Psoas muscle (tissue), 8 donors: ENCODE data around the gene IL1R1. TPM values are rescaled to one million over a fixed set of nuclear protein-coding genes. Genes with fewer than 3 reads are reported as not detected.
A peak's percentile ranks its signal among the peaks of the same experiment; 100 is the strongest.

ENCODE experiments used
- ATAC-seq, 4 donors: fragments of 200-7000 bp; cut with Tn5 transposase; one replicate each; pipeline ENCODE4 v1.9.1; 2020; ENCODE audit warnings: moderate library complexity in 3 of 4, mild to moderate bottlenecking in 2 of 4
- DNase-seq, 2 donors: peaks; one replicate each; pipeline ENCODE4 v3.0.0-alpha.2; 2020
- H3K27ac ChIP-seq: fragments of 200-600 bp; one replicate; pipeline ENCODE4 v1.8.0; 2022
- H3K27me3 ChIP-seq, 3 donors: fragments of 200-600 bp in 1 of 3; one replicate each; pipeline versions ENCODE4 v1.6.1 to v1.8.0; 2013 to 2022; ENCODE audit warnings: low read length in 2 of 3, mild to moderate bottlenecking in 2 of 3, moderate library complexity in 1 of 3; ENCODE audit not compliant: insufficient read depth in 3 of 3
- H3K36me3 ChIP-seq, 2 donors: fragments of 200-600 bp in 1 of 2; one replicate each; pipeline versions ENCODE4 v1.6.1 to v1.8.0; 2013 to 2022; ENCODE audit warnings: low read depth in 1 of 2, mild to moderate bottlenecking in 1 of 2, moderate library complexity in 1 of 2; ENCODE audit not compliant: insufficient read depth in 1 of 2
- H3K4me1 ChIP-seq: fragments of 200-600 bp; one replicate; pipeline ENCODE4 v1.8.0; 2022
- H3K4me3 ChIP-seq: fragments of 200-600 bp; one replicate; pipeline ENCODE4 v1.8.0; 2022; ENCODE audit warnings: mild to moderate bottlenecking
- H3K9me3 ChIP-seq: fragments of 200-600 bp; one replicate; pipeline ENCODE4 v1.8.0; 2022
- CTCF ChIP-seq: fragments of 200-600 bp; IDR thresholded peaks from one replicate; pipeline ENCODE4 v1.8.0; 2022; ENCODE audit warnings: antibody characterized with exemption
- WGBS, 3 donors: extraction: QIAGEN DNeasy Blood & Tissue Kit; methylation state at CpG; one replicate each; pipeline versions ENCODE4 v1.1.6 to v1.1.7; 2013; 5-methylcytosine and 5-hydroxymethylcytosine counted together
- intact Hi-C, 2 donors: fragments of 100-400 bp; cut with DNase I; formaldehyde crosslinking; loops; one replicate each; pipeline versions ENCODE4 v1.11.0 to v1.14.2; 2022
- polyA plus RNA-seq, 3 donors: library from polyadenylated mRNA; stranded (reverse); fragments of 200-250 nt; gene quantifications; one replicate each; pipeline ENCODE4 v1.2.3, GENCODE V29; 2013
- total RNA-seq, 4 donors: library from RNA; stranded (reverse); fragmentation: NEBNext Ultra II Directional in 2 of 4; extraction: Animal tissue kit (Norgen Biotek cat#: 25700) in 2 of 4; gene quantifications; one replicate each; pipeline versions ENCODE4 v1.2.1 to v1.2.4, GENCODE V29; 2021 to 2023
- donor health status: healthy with polysubstance abuse.
- donor health status: DM: no; HTN: no; CAD: no; lungs with moderate emphysema.
- donor health status: Bipolar disorder and iron deficiency.
- donor health status: healthy.
- donor health status: DM: yes; HTN: yes; CAD: no.
- donor health status: DM: no; HTN: no; CAD: no.
- donor health status: DM: no; HTN: no; CAD: no.
- donor health status: DM: yes; HTN: yes; CAD: no.

IL1R1 gene
- total and polyA plus RNA-seq, 7 donors: 10.4 to 39.8 (median 15.9) TPM

DNA sequence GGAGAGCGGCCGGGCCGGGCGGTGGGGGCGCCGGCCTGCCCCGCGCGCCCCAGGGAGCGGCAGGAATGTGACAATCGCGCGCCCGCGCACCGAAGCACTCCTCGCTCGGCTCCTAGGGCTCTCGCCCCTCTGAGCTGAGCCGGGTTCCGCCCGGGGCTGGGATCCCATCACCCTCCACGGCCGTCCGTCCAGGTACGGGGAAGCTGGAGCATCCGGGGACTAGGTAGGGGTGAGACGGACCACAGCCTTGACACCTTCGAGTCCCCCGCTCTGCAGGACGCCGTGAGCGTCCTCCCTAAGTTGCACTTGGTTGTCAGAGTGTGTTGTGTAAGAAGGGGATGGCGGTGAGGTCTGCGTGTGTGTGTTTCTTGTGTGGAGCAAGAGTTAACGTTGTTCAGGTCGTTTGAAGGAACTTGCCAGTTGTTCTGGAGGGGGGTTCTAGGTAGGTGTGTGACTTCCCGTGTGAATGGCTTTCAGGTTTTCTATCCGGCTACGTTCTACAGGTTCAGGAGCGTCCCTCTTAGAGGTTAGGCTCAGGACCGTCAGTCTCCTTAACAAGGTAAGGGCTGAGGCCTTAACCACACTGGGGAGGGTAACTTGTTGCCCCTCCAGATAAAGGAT is 393 bp downstream of the IL1R1 start:
- 12 to 15% (median 13%) methylated on average over 31 to 42 of the region's 42 CpGs for WGBS, 3 donors
- peak in 3 of 4 donors; percentile 18 to 39 (median 36) for ATAC-seq
- intact Hi-C loops: loop anchor here in 1 of 2 donors (2.0 to 5.0 kb wide), 2 partner anchors 41 to 72 kb away; no protein-coding TSS in a partner anchor

GRCh38 chr2:102143450-102143985 is 972 bp downstream of the IL1R1 start:
- H3K27ac ChIP-seq: peak overlapping the region; percentile 92
- intact Hi-C loops: loop anchor here in 1 of 2 donors (2.0 to 5.0 kb wide), 2 partner anchors 41 to 73 kb away; no protein-coding TSS in a partner anchor
- ATAC-seq (peak; percentile 1 to 18 (median 6)), DNase-seq (no peak)
- no peaks in the 10 kb centered on the region for H3K27me3 ChIP-seq
- no peak for TF ChIP-seq CTCF
- 61 to 68% (median 62%) methylated on average over 10 of the region's 10 CpGs for WGBS, 3 donors
- H3K36me3 ChIP-seq: no peaks in the 10 kb centered on the region
- peaks cover 25% of the 10 kb centered on the region for H3K9me3 ChIP-seq
- H3K4me1 ChIP-seq: peaks cover 14% of the 10 kb centered on the region
- H3K4me3 ChIP-seq: peak overlapping the region; percentile 87

More for the DNA sequence above, 393 bp downstream of the IL1R1 start:
- Histone ChIP-seq H3K36me3 (no peaks in the 10 kb centered on the region), H3K4me1 (peaks cover 14% of the 10 kb centered on the region), H3K27me3 (no peaks in the 10 kb centered on the region), H3K4me3 (peak overlapping the region; percentile 87), H3K27ac (peak overlapping the region; percentile 92), H3K9me3 (peaks cover 19% of the 10 kb centered on the region)
- DNase-seq: no peak
- TF ChIP-seq CTCF: no peak

- Histone ChIP-seq H3K4me1 (peaks cover 14% of the 10 kb centered on the region), H3K27me3 (no peaks in the 10 kb centered on the region), H3K9me3 (peaks cover 25% of the 10 kb centered on the region), H3K27ac (no peak overlapping the region), H3K36me3 (no peaks in the 10 kb centered on the region), H3K4me3 (peak overlapping the region; percentile 87)
- no peak for TF ChIP-seq CTCF
- no peak for DNase-seq
- intact Hi-C loops: loop anchor here in 1 of 2 donors (5.0 kb wide), 1 partner anchor 42 kb away; no protein-coding TSS in a partner anchor
- WGBS, 3 donors: 34 to 50% (median 37%) methylated on average over 4 of the region's 4 CpGs
- ATAC-seq: no peak
Observed at GRCh38 chr2:102144128-102144527, 1.6 kb downstream of the IL1R1 start.

DNA sequence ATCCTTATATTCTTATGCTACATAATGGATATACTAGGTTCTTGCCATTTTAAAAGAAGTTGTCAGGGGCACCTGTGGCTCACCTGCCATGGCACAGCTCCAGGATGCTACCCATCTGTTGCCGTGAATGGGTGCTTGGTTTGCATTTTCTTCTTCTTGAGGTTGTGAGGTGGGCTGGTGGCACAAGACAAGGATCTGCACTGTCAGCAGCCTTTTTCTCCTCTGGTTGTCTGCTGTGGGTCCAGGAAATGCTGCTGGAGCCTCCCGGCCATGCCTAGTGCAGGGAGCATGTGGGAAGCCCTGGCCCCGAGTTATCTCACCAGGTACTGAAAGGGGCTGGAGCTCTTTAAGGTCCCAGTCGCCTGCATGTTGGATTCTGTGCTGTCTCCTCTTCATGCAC is 2.6 kb downstream of the IL1R1 start:
- no peaks in the 10 kb centered on the region for H3K36me3 ChIP-seq
- H3K27ac ChIP-seq: no peak overlapping the region
- H3K27me3 ChIP-seq: no peaks in the 10 kb centered on the region
- ATAC-seq (no peak), DNase-seq (no peak)
- peaks cover 14% of the 10 kb centered on the region for H3K4me1 ChIP-seq
- peaks cover 25% of the 10 kb centered on the region for H3K9me3 ChIP-seq
- intact Hi-C loops: no loop called here
- 92 to 94% (median 92%) methylated on average over 4 of the region's 4 CpGs for WGBS, 3 donors
- no peak for TF ChIP-seq CTCF
- no peak overlapping the region for H3K4me3 ChIP-seq
